ENCODE measurements around the gene SFXN5.

SFXN5 gene

DNA sequence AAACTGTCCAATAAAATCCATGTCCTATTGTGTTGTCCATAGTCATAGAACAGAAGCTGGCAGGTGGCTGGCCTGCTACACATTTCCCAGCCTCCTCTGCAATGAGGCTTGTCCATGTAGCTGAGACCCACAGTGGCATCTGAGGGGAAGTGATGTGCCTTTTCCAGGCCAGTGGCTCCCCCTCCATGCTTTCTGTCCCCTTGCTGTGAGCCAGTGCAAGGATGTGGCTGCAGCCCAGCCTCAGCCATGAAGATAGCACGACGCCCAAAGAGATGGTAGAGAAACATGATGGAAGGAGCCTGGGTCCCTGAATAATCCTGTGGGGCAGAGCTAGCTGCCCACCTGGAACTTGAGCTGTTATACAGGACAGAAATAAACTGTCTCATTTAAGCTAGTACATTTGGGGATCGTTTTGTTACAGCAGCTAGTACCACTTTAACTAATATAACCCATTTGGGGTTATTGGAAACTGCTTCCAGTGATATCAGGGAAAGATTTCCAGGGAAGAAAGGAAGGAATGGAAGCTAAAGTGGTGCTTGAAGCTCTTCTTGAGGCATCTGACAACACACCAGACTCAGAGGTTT lies 40.3 kb downstream of the SFXN5 start:
- no peaks in the 10 kb centered on the region for H3K4me1 Mint-ChIP-seq
- H3K9me3 Mint-ChIP-seq: no peaks in the 10 kb centered on the region
- H3K36me3 Mint-ChIP-seq: no peaks in the 10 kb centered on the region
- no peak overlapping the region for H3K27ac Mint-ChIP-seq
- H3K4me3 Mint-ChIP-seq: no peak overlapping the region
- no peak for DNase-seq (ENCODE audit: low spot score in 2 of 2)
- ATAC-seq: no peak

DNA sequence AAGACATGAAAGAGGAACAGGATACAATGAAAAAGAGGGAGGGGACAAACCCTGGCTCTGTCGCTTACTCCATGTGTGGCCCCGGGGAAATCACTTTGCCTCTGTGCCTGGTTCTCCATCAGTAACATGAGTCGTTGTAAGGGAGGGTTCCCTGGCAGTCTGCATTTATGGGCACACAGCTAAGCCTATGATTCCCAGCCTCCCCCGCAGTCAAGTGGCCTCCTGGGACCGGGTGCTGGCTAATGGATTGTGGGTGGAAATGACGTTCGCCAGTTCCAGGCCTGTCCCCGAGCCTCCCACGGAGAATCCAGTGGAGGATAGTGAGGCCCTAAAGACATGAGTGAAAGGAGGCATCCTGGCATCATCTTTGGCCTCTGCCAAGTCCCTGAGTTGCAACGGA lies 42.7 kb downstream of the SFXN5 start:
- DNase-seq (ENCODE audit: low spot score in 2 of 2) (no peak), ATAC-seq (no peak)
- Mint-ChIP-seq H3K27ac (no peak overlapping the region), H3K36me3 (no peaks in the 10 kb centered on the region), H3K4me1 (no peaks in the 10 kb centered on the region), H3K4me3 (no peak overlapping the region), H3K9me3 (no peaks in the 10 kb centered on the region)

DNA sequence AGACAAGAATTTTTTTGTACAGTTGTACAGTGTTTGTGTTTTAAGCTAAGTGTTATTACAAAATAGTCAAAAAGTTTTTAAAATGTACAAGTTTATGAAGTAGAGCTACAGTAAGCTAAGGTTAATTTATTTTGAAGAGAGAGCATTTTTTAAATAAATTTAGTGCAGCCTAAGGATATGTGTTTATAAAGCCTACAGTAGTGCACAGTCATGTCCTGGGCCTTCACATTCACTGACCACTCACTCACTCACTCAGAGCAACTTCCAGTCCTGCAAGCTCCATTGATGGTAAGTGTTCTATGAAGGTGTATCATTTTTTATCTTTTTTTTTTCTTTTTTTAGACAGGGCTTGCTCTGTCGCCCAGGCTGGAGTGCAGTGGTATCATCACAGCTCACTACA lies 44.2 kb downstream of the SFXN5 start:
- Mint-ChIP-seq H3K27ac (no peak overlapping the region), H3K9me3 (no peaks in the 10 kb centered on the region)
- ATAC-seq: no peak

DNA sequence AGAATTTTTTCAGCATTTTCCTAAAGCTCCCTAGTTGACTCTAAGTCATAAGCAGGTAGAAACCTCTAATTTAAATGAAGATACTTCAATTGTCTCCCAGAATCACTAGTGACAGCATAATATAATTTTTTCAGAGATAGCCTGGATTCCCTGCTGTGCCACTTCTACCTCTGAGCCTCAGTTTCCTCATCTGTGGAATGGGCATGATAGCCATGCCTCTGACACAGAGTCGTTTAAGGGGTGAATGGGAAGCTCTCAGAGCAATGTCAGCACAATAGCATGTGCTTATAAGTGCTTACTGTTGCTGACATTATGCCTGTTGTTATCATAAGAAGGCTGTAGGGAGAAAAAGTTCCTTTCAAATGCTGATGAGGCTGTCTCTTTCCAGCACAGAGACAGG lies 48.0 kb downstream of the SFXN5 start:
- ATAC-seq (no peak), DNase-seq (ENCODE audit: low spot score in 2 of 2) (no peak)
- Mint-ChIP-seq H3K4me3 (no peak overlapping the region), H3K27ac (no peak overlapping the region), H3K4me1 (peaks cover 6% of the 10 kb centered on the region), H3K36me3 (no peaks in the 10 kb centered on the region), H3K9me3 (no peaks in the 10 kb centered on the region)

More for the DNA sequence above, 44.2 kb downstream of the SFXN5 start:
- Mint-ChIP-seq H3K36me3 (no peaks in the 10 kb centered on the region), H3K4me1 (no peaks in the 10 kb centered on the region), H3K4me3 (no peak overlapping the region)
- no peak for DNase-seq (ENCODE audit: low spot score in 2 of 2)

DNA sequence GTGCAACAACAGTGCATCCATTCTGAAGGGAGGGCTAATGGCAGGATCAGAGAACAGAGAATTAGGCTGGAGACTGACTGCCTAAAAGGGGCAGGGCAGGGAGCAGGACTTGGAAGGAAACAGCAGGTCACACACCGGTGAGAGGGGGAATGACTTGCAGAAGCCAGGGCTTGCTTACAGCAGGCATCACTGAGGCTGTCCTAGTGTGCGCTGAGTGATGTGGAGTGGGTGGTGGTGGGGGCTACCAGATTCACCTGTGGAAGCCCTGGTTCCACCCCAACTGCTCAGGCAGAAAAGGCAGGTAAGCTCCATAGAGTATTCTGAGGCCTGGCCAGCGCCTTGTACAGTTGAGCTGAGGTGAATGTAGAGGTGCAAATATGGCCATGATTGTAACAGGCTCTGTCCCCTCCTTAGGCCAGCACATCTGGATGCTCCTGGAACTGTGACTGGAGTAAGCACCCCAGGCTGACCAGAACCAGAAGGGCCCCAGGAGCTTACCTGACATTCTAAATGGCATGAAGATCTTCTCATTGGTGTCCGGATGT lies 49.4 kb downstream of the SFXN5 start:
- DNase-seq (ENCODE audit: low spot score in 2 of 2): no peak

DNA sequence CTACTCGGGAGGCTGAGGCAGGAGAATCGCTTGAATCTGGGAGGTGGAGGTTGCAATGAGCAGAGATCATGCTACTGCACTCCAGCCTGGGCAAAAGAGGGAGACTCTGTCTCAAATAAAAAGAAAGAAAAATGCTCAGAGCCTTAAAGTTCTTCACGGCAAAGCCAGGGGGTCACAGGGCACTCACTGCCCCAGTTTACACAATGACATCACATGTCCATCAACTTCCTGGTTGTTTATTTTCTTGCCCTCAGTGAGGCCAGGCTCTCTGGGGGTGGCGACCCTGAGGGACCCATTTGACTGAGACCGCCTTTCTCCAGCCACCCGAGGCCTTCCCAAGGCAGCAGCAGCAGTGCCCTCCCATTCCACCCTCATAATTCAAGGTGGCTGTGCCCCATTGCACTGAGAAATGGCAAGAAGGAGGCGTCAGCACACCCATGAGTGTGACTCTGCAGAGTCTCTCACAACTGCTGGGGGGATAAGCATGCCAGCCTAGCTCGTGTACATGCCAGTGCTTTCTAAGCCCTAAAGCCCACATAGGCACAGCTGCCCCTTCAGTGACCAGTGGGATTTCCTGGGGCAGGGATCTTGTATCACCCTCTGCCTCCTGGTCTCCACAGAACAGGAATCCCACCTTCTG lies 50.0 kb downstream of the SFXN5 start:
- no peak overlapping the region for H3K4me3 Mint-ChIP-seq
- no peak for DNase-seq (ENCODE audit: low spot score in 2 of 2)
- H3K36me3 Mint-ChIP-seq: no peaks in the 10 kb centered on the region
- no peak for ATAC-seq
- H3K9me3 Mint-ChIP-seq: no peaks in the 10 kb centered on the region
- H3K27ac Mint-ChIP-seq: no peak overlapping the region
- H3K4me1 Mint-ChIP-seq: peaks cover 6% of the 10 kb centered on the region

More for the DNA sequence above, 49.4 kb downstream of the SFXN5 start:
- Mint-ChIP-seq H3K4me1 (peaks cover 6% of the 10 kb centered on the region), H3K36me3 (no peaks in the 10 kb centered on the region), H3K4me3 (no peak overlapping the region), H3K9me3 (no peaks in the 10 kb centered on the region), H3K27ac (no peak overlapping the region)
- ATAC-seq: no peak

DNA sequence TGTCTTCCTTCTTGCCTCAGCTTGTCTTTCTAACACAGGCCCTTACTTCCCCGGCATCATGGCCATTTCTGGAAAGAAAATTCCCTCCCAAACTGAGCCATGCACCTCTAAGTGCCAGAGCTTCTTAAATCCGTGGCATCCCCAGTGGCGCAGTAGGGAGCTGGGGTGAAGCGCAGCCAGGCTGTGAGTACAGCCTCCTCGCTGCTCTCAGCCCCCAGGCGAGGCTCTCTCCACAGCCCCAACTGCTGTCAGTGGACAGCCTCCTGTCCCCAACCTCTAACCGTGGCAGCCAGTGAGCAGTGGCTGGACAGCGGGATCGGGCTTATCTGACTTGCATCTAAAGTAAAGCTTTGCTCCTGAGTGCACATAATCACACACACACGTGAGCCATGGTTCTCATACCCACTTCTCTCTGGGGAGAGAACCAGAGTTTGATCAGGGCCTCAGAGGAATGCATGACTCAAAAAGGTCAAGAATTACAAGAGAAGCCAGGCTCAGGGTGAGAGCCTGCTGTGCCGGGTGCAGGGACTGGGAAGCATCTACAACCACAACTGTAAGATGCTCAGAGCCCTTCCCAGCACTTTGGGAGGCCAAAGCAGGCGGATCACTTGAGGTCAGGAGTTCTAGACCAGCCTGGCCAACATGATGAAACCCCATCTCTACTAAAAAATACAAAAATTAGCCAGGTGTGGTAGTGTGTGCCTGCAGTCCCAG lies 50.7 kb downstream of the SFXN5 start:
- H3K4me3 Mint-ChIP-seq: no peak overlapping the region
- ATAC-seq (no peak), DNase-seq (ENCODE audit: low spot score in 2 of 2) (no peak)
- H3K36me3 Mint-ChIP-seq: no peaks in the 10 kb centered on the region
- peak overlapping the region; percentile 13 for H3K27ac Mint-ChIP-seq
- H3K9me3 Mint-ChIP-seq: no peaks in the 10 kb centered on the region
- peaks cover 6% of the 10 kb centered on the region for H3K4me1 Mint-ChIP-seq

DNA sequence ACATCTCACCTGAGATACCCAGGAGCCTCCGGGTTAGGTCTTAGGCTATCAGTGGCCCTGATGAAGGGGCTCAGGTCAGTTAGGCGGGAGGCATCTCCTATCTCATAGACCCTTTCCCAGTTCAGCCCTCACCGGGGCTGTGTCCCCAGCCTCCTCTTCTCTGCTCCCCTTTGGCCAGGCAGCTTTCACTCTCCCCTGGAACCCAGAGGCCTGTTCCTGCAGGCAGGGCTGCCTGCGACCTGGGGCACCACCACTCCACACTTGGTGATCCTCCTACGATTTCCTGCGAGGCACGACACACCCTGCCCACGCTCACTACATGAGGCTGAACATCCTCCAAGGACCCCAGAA lies 51.2 kb downstream of the SFXN5 start:
- Mint-ChIP-seq H3K9me3 (no peaks in the 10 kb centered on the region), H3K27ac (peak overlapping the region; percentile 13), H3K36me3 (no peaks in the 10 kb centered on the region), H3K4me1 (peaks cover 6% of the 10 kb centered on the region), H3K4me3 (no peak overlapping the region)
- ATAC-seq (no peak), DNase-seq (ENCODE audit: low spot score in 2 of 2) (no peak)

DNA sequence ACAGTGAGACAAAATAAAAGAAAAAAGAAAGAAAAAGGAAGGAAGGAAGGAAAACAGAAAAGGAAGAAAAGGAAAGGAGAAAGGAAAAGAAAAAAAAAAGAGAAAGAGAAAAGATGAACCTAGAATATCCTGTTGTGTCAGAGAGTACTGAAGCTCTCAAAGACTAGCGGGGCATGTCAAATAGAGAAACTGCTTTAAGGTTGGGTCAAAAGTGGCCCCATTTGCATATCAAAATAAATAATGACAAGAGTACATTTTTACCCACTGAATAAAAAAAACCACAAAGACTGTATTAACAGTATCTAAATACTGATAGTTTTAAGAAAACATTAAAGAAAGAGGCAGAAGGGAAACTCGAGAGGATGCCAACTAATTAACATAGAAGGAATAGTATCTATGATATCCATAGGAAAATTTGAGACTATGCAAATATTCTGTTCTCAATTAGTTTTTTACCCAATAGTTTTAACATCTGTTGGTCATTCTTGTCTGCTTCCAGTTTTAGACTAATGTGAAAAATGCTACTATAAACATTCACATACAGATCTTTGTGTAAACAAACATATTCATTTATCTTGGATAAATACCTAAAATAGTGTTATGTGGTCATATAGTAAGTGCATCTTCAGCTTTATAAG lies 53.2 kb downstream of the SFXN5 start:
- peaks cover 6% of the 10 kb centered on the region for H3K4me1 Mint-ChIP-seq
- ATAC-seq (no peak), DNase-seq (ENCODE audit: low spot score in 2 of 2) (no peak)
- no peak overlapping the region for H3K4me3 Mint-ChIP-seq
- no peaks in the 10 kb centered on the region for H3K36me3 Mint-ChIP-seq
- H3K27ac Mint-ChIP-seq: no peak overlapping the region
- no peaks in the 10 kb centered on the region for H3K9me3 Mint-ChIP-seq

DNA sequence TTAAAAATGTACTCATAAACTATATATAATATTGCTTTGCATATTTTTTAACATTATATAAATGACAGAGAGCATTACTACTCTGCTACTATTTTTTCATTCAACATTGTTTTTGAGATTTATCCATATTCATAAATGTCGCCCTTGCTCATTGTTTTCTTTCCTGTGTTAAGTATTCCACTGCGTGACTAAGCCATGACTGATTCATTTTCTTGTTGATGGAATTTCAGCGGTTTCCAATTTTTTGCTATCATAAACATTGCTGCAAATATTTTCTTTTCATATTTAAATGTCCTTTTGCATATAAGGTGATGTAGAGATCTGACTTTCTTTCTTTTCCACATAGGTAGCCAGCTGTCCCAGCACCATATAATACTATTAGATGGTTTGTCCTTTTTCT lies 57.6 kb downstream of the SFXN5 start:
- no peak overlapping the region for H3K27ac Mint-ChIP-seq
- ATAC-seq (no peak), DNase-seq (ENCODE audit: low spot score in 2 of 2) (no peak)
- no peaks in the 10 kb centered on the region for H3K4me1 Mint-ChIP-seq
- H3K9me3 Mint-ChIP-seq: no peaks in the 10 kb centered on the region
- H3K36me3 Mint-ChIP-seq: no peaks in the 10 kb centered on the region
- H3K4me3 Mint-ChIP-seq: no peak overlapping the region

DNA sequence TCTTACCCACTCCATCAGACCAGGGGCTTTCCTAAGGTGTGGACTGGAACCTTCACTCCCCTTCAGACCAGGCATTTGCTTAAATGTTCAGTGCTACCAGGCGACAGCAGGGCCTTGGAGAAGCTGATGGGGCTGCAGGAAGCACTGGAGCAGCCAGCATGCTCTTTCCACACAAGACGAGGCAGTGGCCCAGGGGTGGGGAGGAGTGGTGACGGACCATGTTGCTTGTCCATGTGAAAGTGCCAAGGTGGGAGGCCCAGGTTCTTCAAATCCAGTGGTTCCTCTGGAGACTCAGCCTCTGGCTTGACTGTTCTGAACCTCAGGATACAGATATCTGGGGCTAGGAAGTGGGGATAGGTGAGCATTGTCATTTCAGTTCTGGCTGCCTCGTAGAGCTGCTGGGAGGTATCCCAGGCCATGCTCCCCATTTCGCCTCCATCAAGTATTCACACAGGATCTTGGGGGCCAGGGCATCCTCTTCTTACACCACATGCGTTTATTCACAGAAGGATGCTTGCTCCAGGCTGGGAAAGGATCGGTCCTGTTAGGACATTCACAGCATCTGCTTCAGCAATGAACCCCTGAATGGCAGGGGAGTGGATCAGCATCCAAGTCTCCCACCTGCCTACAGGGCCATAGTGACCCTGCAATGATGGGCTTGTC lies 62.2 kb downstream of the SFXN5 start:
- no peaks in the 10 kb centered on the region for H3K9me3 Mint-ChIP-seq
- DNase-seq (ENCODE audit: low spot score in 2 of 2) (no peak), ATAC-seq (no peak)
- H3K4me1 Mint-ChIP-seq: no peaks in the 10 kb centered on the region
- H3K4me3 Mint-ChIP-seq: no peak overlapping the region
- H3K36me3 Mint-ChIP-seq: no peaks in the 10 kb centered on the region
- H3K27ac Mint-ChIP-seq: no peak overlapping the region

DNA sequence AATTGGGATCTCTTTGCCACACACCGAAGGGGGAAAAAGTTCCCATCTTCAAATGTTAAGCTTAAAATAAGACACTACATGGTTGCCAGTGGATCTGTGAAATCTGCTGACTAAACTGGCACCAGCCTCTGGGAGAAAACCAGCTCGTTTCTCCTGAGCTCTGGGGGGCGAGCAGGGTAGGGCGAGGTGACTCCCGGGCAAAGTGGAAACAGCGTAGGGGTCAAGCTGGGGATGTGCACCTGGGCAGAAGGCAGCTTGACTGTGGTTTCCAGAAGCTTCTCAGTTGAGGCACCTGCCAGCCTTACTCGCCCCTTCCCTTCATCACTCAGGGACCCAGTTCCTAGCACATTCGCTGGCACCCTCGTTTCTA lies 62.8 kb downstream of the SFXN5 start:
- ATAC-seq: no peak
- Mint-ChIP-seq H3K9me3 (no peaks in the 10 kb centered on the region), H3K36me3 (no peaks in the 10 kb centered on the region), H3K4me3 (no peak overlapping the region), H3K27ac (no peak overlapping the region), H3K4me1 (no peaks in the 10 kb centered on the region)
- no peak for DNase-seq (ENCODE audit: low spot score in 2 of 2)

DNA sequence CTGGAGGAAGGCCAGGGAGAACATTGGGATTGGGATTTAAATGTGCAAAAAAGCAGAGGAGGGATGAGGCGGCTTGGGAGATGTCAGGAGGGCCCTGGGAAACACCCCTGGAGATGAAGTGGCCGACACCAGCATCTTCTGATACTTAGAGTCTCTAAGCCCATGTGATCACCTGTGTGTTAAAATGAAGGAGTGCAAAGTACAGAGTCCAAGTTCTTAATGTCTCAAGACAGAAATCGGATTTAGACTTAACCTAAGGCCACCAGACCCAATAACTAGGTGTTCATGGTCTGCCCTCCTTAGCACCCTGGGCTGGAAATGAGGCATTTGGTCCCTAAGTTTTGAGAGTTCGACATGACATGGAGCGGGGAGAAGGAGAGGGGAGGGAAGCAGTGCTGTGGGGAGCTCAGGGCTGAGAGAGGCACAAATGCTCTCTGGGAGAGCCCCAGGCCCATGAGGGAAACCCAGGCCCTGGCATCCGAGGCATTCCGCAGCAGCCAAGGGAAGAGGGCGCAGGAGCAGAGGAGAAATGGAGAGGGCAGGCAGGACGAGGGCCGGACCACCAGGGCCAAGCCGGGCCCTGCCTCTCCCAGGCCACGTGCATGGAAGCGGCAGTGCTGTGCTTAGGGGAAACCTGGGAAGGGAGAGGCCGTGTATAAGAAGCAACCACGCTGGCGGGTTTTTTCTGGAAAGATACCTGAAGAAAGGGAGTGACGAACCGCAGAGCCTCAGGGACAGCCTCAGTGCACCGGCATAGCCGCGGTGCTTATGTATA lies 63.3 kb downstream of the SFXN5 start:
- H3K4me1 Mint-ChIP-seq: no peaks in the 10 kb centered on the region
- ATAC-seq (no peak), DNase-seq (ENCODE audit: low spot score in 2 of 2) (no peak)
- no peaks in the 10 kb centered on the region for H3K36me3 Mint-ChIP-seq
- H3K4me3 Mint-ChIP-seq: no peak overlapping the region
- H3K27ac Mint-ChIP-seq: no peak overlapping the region
- H3K9me3 Mint-ChIP-seq: no peaks in the 10 kb centered on the region

DNA sequence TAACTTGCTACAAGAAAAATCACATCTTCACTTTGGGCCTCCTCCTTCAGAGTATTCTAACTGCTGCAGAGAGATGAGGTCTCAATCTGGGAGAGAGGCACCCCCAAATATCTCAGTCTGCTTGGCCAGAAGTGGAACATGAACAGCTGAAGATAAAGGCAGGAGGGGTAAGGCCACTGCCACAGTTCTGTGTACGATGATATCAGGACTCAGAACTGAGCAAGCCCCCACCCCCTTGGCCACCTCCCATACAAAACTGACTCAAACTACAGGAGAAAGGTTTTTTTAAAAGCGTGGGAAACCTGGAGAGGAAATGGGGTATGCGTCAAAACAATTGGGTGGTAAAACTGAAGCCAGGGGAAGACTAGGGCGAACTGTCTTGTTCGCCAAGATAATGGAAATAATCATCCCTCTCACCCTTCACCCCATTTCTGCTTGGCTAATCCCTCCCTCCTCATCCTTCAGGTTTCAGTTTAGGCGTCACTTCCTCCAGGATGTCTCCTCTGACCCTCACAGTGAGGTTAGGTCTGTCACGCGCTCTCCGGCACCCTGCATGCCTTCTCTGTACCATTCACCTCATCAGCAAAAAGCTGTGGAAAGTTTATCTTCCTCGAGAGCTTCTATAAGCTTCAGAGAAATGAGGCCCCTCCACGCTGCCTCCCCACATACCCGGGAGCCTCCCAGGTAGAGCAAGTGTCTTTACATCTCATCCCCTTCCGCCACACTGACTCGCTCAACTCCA lies 64.4 kb downstream of the SFXN5 start:
- DNase-seq (ENCODE audit: low spot score in 2 of 2): no peak
- H3K4me1 Mint-ChIP-seq: no peaks in the 10 kb centered on the region
- no peak for ATAC-seq
- no peak overlapping the region for H3K4me3 Mint-ChIP-seq
- H3K9me3 Mint-ChIP-seq: no peaks in the 10 kb centered on the region
- no peak overlapping the region for H3K27ac Mint-ChIP-seq
- no peaks in the 10 kb centered on the region for H3K36me3 Mint-ChIP-seq

Data from stimulated activated effector memory CD8-positive, alpha-beta T cell treated with anti-CD3 and anti-CD28 coated beads, Interleukin-12 subunit alpha, Interleukin-12 subunit beta, amount 100 ng/mL, for 72 hours (primary cell).